Camera-type eye (tissue), 1 donor: ENCODE data around the gene LRRC43. TPM values are rescaled to one million over a fixed set of nuclear protein-coding genes. Genes with fewer than 3 reads are reported as not detected.

Experiments used
- total RNA-seq: library from RNA; depleted of rRNA; stranded (reverse); fragments of >200 nt; gene quantifications from one replicate; pipeline ENCODE4 v1.2.3, GENCODE V29; 2014

The LRRC43 gene, protein sequence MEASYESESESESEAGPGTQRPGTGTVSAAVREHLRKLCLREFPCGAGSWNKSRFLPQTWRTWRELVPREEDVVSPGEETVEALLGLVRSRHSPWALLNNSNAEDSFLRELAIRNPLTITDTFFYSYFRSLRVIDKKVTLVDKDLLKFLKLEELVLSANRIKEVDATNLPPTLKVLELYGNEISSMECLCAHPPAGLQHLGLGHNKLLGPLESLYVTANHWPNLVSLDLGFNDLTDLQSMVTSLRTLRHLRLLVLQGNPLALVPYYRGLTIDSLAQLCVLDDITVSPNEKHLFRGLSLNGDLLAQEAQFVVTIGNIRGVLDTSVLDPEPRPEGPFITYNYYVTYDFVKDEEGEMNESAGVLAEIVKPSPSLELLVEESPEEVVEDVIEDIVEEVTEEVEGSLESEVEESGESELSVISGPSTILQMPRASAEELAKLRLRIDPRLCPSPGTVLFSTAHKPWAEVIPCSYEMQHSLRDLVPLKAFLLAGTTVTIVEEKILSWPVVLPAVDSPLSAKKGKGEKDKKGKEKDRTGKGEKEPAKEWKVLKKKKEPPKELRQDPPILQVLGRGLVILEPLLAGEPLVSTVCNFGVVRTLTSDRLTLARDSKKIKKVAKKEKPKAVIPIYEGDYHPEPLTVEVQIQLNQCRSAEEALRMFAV
- 1.6 TPM for total RNA-seq

GRCh38 chr12:122182887-122183587 lies at the start of gene LRRC43:
LRRC43 (plus strand) TSS chr12:122183123; CDS start chr12:122183145, 22 bp downstream.

DNA sequence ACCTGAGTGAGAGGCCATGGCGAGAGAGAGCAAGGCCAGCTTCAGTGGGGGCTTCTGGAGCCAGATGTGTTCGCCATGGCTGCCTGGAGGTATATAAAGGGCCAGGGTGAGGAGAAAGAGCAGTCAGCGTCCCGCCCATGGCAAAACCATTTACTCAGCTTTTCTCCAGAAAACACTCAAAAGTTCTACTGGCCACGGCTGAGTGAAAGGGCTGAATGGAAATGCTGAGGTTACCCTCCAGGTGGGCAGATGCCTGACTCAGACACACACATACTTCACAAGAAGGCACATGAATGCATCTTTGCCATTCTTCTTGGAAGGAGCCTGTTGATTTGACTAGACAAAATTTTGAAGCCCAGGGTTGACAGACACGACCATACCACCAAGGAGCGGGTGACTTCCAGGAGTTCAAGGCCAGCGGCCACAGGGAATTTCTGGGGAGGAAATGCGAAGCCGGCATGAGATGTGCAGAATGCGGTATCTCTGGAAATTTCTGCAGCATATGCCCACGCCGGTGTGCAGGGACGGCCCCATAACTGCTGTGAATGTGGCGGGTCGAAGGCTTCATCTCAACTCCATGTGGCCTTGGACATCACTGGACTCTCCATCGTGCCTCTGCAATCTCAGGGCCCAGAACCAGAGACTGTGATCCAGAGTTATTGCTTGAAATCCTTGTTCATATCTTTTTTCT lies 8.6 kb upstream of the LRRC43 start, which contains the start of gene IL31:
TSS of gene IL31 (minus strand) at position 67 of the 691 bp plus-strand sequence. CDS start at position 18, 49 bp downstream.

DNA sequence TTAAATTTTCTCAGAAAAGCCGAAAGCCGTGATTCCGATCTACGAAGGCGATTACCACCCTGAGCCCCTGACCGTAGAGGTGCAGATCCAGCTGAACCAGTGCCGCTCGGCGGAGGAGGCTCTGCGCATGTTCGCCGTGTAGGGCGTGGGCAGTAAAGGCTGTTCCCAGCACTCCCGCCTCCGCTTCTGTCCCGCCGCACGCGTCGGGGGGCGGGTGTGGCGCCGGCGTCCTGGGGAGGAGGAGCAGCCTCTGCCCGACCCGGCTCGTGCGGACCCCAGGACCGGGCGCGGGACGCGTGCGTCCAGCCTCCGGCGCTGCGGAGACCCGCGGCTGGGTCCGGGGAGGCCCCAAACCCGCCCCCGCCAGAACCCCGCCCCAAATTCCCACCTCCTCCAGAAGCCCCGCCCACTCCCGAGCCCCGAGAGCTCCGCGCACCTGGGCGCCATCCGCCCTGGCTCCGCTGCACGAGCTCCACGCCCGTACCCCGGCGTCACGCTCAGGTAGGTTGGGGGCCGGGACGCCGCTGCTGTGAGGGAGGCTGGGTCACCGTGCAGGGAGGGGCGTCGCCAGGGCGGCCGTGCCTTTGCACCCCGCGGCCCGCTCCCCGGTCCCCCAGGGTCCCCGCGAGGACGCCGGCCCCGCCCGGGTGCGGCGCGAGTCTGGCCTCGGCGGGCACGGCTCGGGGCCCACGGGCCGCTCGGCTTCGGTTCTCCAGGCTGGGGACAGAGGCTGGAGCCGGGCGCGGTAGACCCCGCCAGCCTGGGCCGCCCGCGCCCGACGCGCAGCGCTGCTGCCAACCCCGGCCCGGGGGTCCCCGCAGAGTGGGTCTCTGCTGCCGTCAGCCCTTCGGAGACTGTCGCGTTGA lies 20.6 kb downstream of the LRRC43 start, which contains the start of gene B3GNT4:
TSS of gene B3GNT4 (plus strand) at position 409 of the 866 bp plus-strand sequence. CDS start 910 bp downstream, outside the sequence.

GRCh38 chr12:122225683-122226365 lies 42.9 kb downstream of the LRRC43 start, which contains the start of gene DIABLO:
DIABLO (minus strand) TSS chr12:122226052; CDS start chr12:122226014, 38 bp downstream.

Other genes with a start within 250 kb of the LRRC43 start
- 31.6 TPM for gene BCL7A, start 161.2 kb upstream of the LRRC43 start, total RNA-seq
- 17.8 TPM for gene MLXIP, start 104.4 kb upstream of the LRRC43 start, total RNA-seq
- not detected for gene IL31, start 8.9 kb upstream of the LRRC43 start, total RNA-seq
- 0.88 TPM for gene B3GNT4, start 20.6 kb downstream of the LRRC43 start, total RNA-seq
- gene DIABLO, start 42.9 kb downstream of the LRRC43 start, total RNA-seq: 66.1 TPM
- gene VPS33A, start 83.4 kb downstream of the LRRC43 start, total RNA-seq: 29.2 TPM
- 68.9 TPM for gene CLIP1, start 239.5 kb downstream of the LRRC43 start, total RNA-seq